RWPE2 (cell line): ENCODE data around the gene PLSCR3.

Experiments
- ATAC-seq: fragments of 200-7000 bp; cut with Tn5 transposase; 3 replicates; pipeline ENCODE4 v1.9.1; 2021; ENCODE audit warnings: low read depth
- DNase-seq: peaks from one replicate; pipeline ENCODE4 v3.0.0-alpha.2; 2020; ENCODE audit warnings: low spot score
- H3K27ac ChIP-seq: fragments of 450-650 bp; 2 replicates; pipeline ENCODE4 v1.5.1; 2017; ENCODE audit warnings: mild to moderate bottlenecking; ENCODE audit not compliant: poor library complexity, severe bottlenecking
- H3K27me3 ChIP-seq: fragments of 250-450 bp; sonication (Bioruptor Pico); 2 replicates; pipeline ENCODE4 v1.5.1; 2021; ENCODE audit warnings: mild to moderate bottlenecking, moderate library complexity; ENCODE audit not compliant: insufficient read depth, poor library complexity, severe bottlenecking
- H3K36me3 ChIP-seq: fragments of 250-450 bp; sonication (Bioruptor Pico); 2 replicates; pipeline ENCODE4 v1.5.1; 2020; ENCODE audit warnings: low read depth, mild to moderate bottlenecking, moderate library complexity
- H3K4me1 ChIP-seq: fragments of 250-450 bp; sonication (Bioruptor Pico); 2 replicates; pipeline ENCODE4 v1.5.1; 2021; ENCODE audit warnings: mild to moderate bottlenecking, moderate library complexity; ENCODE audit not compliant: insufficient read depth, poor library complexity, severe bottlenecking
- H3K4me3 ChIP-seq: fragments of 250-450 bp; sonication (Bioruptor Pico); 2 replicates; pipeline ENCODE4 v1.5.1; 2021; ENCODE audit warnings: mild to moderate bottlenecking, moderate library complexity; ENCODE audit not compliant: severe bottlenecking
- H3K9me3 ChIP-seq: fragments of 250-450 bp; sonication (Bioruptor Pico); 2 replicates; pipeline ENCODE4 v1.5.1; 2021; ENCODE audit warnings: mild to moderate bottlenecking, moderate library complexity; ENCODE audit not compliant: severe bottlenecking
- CTCF ChIP-seq: fragments of 450-650 bp; IDR thresholded peaks from one replicate; pipeline ENCODE4 v1.5.1; 2017; ENCODE audit warnings: mild to moderate bottlenecking, moderate library complexity; ENCODE audit not compliant: poor library complexity, severe bottlenecking

The PLSCR3 gene

GRCh38 chr17:7380855-7381683 lies 13.3 kb downstream of the PLSCR3 start, which contains the start of gene TNK1:
Gene TNK1 (plus strand): TSS chr17:7381089. CDS start chr17:7382927, 1,838 bp downstream.
- no peak for TF ChIP-seq CTCF
- peaks cover 2% of the 10 kb centered on the region for H3K4me1 ChIP-seq
- peaks cover 13% of the 10 kb centered on the region; the same call in 1 of the 2 replicates for H3K36me3 ChIP-seq
- H3K4me3 ChIP-seq: peak within 1 kb of the TSS; percentile 44
- DNase-seq (no peak), ATAC-seq (peak; percentile 71)
- H3K9me3 ChIP-seq: no peaks in the 10 kb centered on the region
- H3K27me3 ChIP-seq: no peaks in the 10 kb centered on the region
- peak within 1 kb of the TSS; percentile 27 for H3K27ac ChIP-seq

- Histone ChIP-seq H3K4me3 (peak overlapping the region; percentile 44), H3K9me3 (no peaks in the 10 kb centered on the region), H3K27me3 (no peaks in the 10 kb centered on the region), H3K36me3 (peaks cover 13% of the 10 kb centered on the region; the same call in 1 of the 2 replicates), H3K4me1 (peaks cover 2% of the 10 kb centered on the region), H3K27ac (no peak overlapping the region)
- TF ChIP-seq CTCF: no peak
- no peak; the same call in 2 of the 3 replicates for ATAC-seq
- no peak for DNase-seq
Measured at GRCh38 chr17:7380321-7380720, 14.0 kb downstream of the PLSCR3 start.

GRCh38 chr17:7379134-7379533 lies 15.2 kb downstream of the PLSCR3 start:
- H3K4me1 ChIP-seq: peaks cover 2% of the 10 kb centered on the region
- no peak for TF ChIP-seq CTCF
- 0 out of 2 replicates have a peak, but pooled peaks cover 7% of the 10 kb centered on the region for H3K36me3 ChIP-seq
- no peaks in the 10 kb centered on the region for H3K27me3 ChIP-seq
- no peaks in the 10 kb centered on the region for H3K9me3 ChIP-seq
- ATAC-seq (no peak), DNase-seq (no peak)
- no peak overlapping the region for H3K4me3 ChIP-seq
- no peak overlapping the region for H3K27ac ChIP-seq

DNA sequence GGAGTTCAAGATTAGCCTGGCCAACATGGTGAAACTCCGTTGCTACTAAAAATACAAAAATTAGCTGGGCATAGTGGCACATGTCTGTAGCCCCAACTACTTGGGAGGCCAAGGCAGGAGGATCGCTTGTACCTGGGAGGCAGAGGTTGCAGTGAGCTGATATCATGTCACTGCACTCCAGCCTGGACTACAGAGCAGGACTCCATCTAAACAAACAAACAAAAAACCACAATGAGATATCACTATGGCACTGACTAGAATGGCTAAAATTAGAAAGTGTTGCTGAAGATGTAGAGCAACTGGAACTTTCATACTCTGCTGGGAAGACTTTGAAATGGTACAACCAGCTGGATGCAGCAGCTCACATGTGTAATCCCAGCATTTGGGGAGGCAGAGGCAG lies 20.0 kb downstream of the PLSCR3 start:
- no peak overlapping the region for H3K4me3 ChIP-seq
- TF ChIP-seq CTCF: no peak

GRCh38 chr17:7370853-7371252 lies 23.5 kb downstream of the PLSCR3 start:
- ATAC-seq: no peak
- H3K36me3 ChIP-seq: no peaks in the 10 kb centered on the region

More for the DNA sequence above, 20.0 kb downstream of the PLSCR3 start:
- ATAC-seq (no peak), DNase-seq (no peak)
- Histone ChIP-seq H3K4me1 (no peaks in the 10 kb centered on the region), H3K27ac (no peak overlapping the region), H3K36me3 (no peaks in the 10 kb centered on the region), H3K27me3 (no peaks in the 10 kb centered on the region), H3K9me3 (no peaks in the 10 kb centered on the region)

More at GRCh38 chr17:7370853-7371252, 23.5 kb downstream of the PLSCR3 start:
- H3K4me1 ChIP-seq: no peaks in the 10 kb centered on the region
- no peak overlapping the region for H3K4me3 ChIP-seq
- H3K9me3 ChIP-seq: no peaks in the 10 kb centered on the region
- no peak for DNase-seq
- H3K27ac ChIP-seq: no peak overlapping the region
- TF ChIP-seq CTCF: no peak
- no peaks in the 10 kb centered on the region for H3K27me3 ChIP-seq
